Neuronal stem cell (in vitro differentiated cells): ENCODE measurements around the gene TULP3. TPM values are rescaled to one million over a fixed set of nuclear protein-coding genes. Genes with fewer than 3 reads are reported as not detected.

Source experiments
- DNase-seq: peaks from one replicate; pipeline ENCODE4 v3.0.0-alpha.2; 2013; ENCODE audit warnings: low spot score
- H2AFZ ChIP-seq: one replicate; pipeline ENCODE4 v1.6.1; 2013; ENCODE audit warnings: mild to moderate bottlenecking, low read length, inconsistent platforms
- H2AK5ac ChIP-seq: 2 replicates; pipeline ENCODE4 v1.6.1; 2013; ENCODE audit warnings: low read depth, mild to moderate bottlenecking, inconsistent platforms, low read length, moderate library complexity, mixed read lengths
- H2BK120ac ChIP-seq: 2 replicates; pipeline ENCODE4 v1.6.1; 2013; ENCODE audit warnings: low read depth, mild to moderate bottlenecking, inconsistent platforms, low read length, moderate library complexity, mixed read lengths
- H2BK12ac ChIP-seq: one replicate; pipeline ENCODE4 v1.6.1; 2013; ENCODE audit warnings: low read length, inconsistent platforms
- H2BK15ac ChIP-seq: 2 replicates; pipeline ENCODE4 v1.6.1; 2013; ENCODE audit warnings: mild to moderate bottlenecking, low read length, inconsistent platforms, mixed read lengths
- H2BK5ac ChIP-seq: one replicate; pipeline ENCODE4 v1.6.1; 2013; ENCODE audit warnings: inconsistent platforms, mild to moderate bottlenecking, low read length, moderate library complexity
- H3K14ac ChIP-seq: one replicate; pipeline ENCODE4 v1.6.1; 2013; ENCODE audit warnings: low read length, inconsistent platforms
- H3K18ac ChIP-seq: 2 replicates; pipeline ENCODE4 v1.6.1; 2013; ENCODE audit warnings: low read length, inconsistent platforms
- H3K23ac ChIP-seq: 2 replicates; pipeline ENCODE4 v1.6.1; 2013; ENCODE audit warnings: low read depth, mild to moderate bottlenecking, mixed read lengths, low read length, inconsistent platforms; ENCODE audit not compliant: poor library complexity
- H3K27ac ChIP-seq: replicated peaks from 3 replicates; pipeline ENCODE4 v1.5.1; 2013; ENCODE audit warnings: low read length, inconsistent platforms
- H3K27me3 ChIP-seq, 3 experiments: 2 replicates each; pipeline ENCODE4 v1.6.1; 2013; ENCODE audit warnings: low read length in 3 of 3, mild to moderate bottlenecking in 2 of 3, inconsistent platforms in 1 of 3, low read depth in 1 of 3, mixed read lengths in 1 of 3, moderate library complexity in 1 of 3; ENCODE audit not compliant: control insufficient read depth in 3 of 3, insufficient read depth in 3 of 3
- H3K36me3 ChIP-seq, 2 donors: replicated peaks in 1 of 2; 2 replicates each; pipeline ENCODE4 v1.6.1; 2013; ENCODE audit warnings: low read length in 2 of 2; ENCODE audit not compliant: control insufficient read depth in 2 of 2, insufficient read depth in 2 of 2
- H3K4ac ChIP-seq: 2 replicates; pipeline ENCODE4 v1.6.1; 2013; ENCODE audit warnings: inconsistent platforms, mild to moderate bottlenecking, low read length, moderate library complexity
- H3K4me1 ChIP-seq, 2 donors: 1 replicate in 1 of 2; 2 replicates in 1 of 2; pipeline ENCODE4 v1.6.1; 2013; ENCODE audit warnings: low read length in 2 of 2, low read depth in 1 of 2; ENCODE audit not compliant: control insufficient read depth in 2 of 2, insufficient read depth in 1 of 2
- H3K4me2 ChIP-seq: one replicate; pipeline ENCODE4 v1.6.1; 2013; ENCODE audit warnings: mild to moderate bottlenecking, low read length, inconsistent platforms; ENCODE audit not compliant: insufficient read depth, poor library complexity, severe bottlenecking
- H3K4me3 ChIP-seq, 2 donors: 2 replicates each; pipeline ENCODE4 v1.5.1; 2013; ENCODE audit warnings: low read length in 2 of 2, mild to moderate bottlenecking in 2 of 2, inconsistent platforms in 1 of 2, moderate library complexity in 1 of 2
- H3K79me1 ChIP-seq: one replicate; pipeline ENCODE4 v1.6.1; 2013; ENCODE audit warnings: low read depth, mild to moderate bottlenecking, inconsistent platforms, low read length, moderate library complexity
- H3K9ac ChIP-seq: one replicate; pipeline ENCODE4 v1.6.1; 2013; ENCODE audit warnings: mild to moderate bottlenecking, low read depth, low read length, inconsistent platforms; ENCODE audit not compliant: poor library complexity
- H3K9me3 ChIP-seq, 2 donors: replicated peaks in 1 of 2; 2 replicates each; pipeline versions ENCODE3 to v1.6.1; 2013; ENCODE audit warnings: low read length in 2 of 2, mild to moderate bottlenecking in 2 of 2, inconsistent platforms in 1 of 2, low read depth in 1 of 2, mixed read lengths in 1 of 2, moderate library complexity in 1 of 2; ENCODE audit not compliant: control insufficient read depth in 2 of 2, insufficient read depth in 1 of 2
- H4K8ac ChIP-seq: one replicate; pipeline ENCODE4 v1.6.1; 2013; ENCODE audit warnings: low read depth, mild to moderate bottlenecking, inconsistent platforms, low read length, moderate library complexity
- H4K91ac ChIP-seq: one replicate; pipeline ENCODE4 v1.6.1; 2013; ENCODE audit warnings: low read length, low read depth, mild to moderate bottlenecking, inconsistent platforms; ENCODE audit not compliant: poor library complexity
- WGBS, 2 donors: extraction: QIAGEN DNeasy Blood & Tissue Kit; methylation state at CpG; one replicate each; pipeline ENCODE4 v1.1.7; 2013; ENCODE audit warnings: missing lambda C conversion rate in 2 of 2, mixed read lengths in 1 of 2; ENCODE audit not compliant: insufficient read length in 2 of 2, insufficient replicate concordance in 1 of 2; ENCODE audit errors: extremely low coverage in 2 of 2; 5-methylcytosine and 5-hydroxymethylcytosine counted together
- small RNA-seq: library from polyadenylated mRNA; stranded (forward); fragments of <200 nt; extraction: miRNeasy Mini kit (QIAGEN cat#:217004); gene quantifications from one replicate; pipeline ENCODE3, GENCODE V24; 2013; ENCODE audit not compliant: insufficient read depth

TULP3 gene

GRCh38 chr12:2988494-2988893 lies 97.8 kb downstream of the TULP3 start:
- Histone ChIP-seq H3K4ac (no peak overlapping the region), H3K9me3 (peaks cover 4 to 14% of the 10 kb centered on the region in 2 donors), H3K27ac (no peak overlapping the region), H2BK15ac (no peak overlapping the region), H2BK120ac (no peak overlapping the region), H3K27me3 (no peaks in the 10 kb centered on the region), H2AK5ac (no peak overlapping the region), H3K79me1 (peaks cover 2% of the 10 kb centered on the region), H4K8ac (no peak overlapping the region), H3K4me1 (no peaks in the 10 kb centered on the region), H3K4me2 (no peak overlapping the region), H2BK5ac (no peak overlapping the region), H3K9ac (no peak overlapping the region), H3K23ac (no peak overlapping the region), H3K36me3 (peaks cover 0 to 14% of the 10 kb centered on the region in 2 donors), H3K4me3 (no peak overlapping the region), H3K18ac (no peak overlapping the region), H2AFZ (no peak overlapping the region), H4K91ac (no peak overlapping the region), H3K14ac (no peak overlapping the region), H2BK12ac (no peak overlapping the region)
- WGBS, 2 donors = no CpG with 5 or more reads among the region's 5 CpGs
- no peak for DNase-seq

Small RNA genes within 50 kb of the gene (small RNA-seq; reads per million reads assigned to genes)
- gene RNU6-1315P = not detected
